K562 (cell line): Measurements from ENCODE around the gene ZDHHC24. TPM values are rescaled to one million over a fixed set of nuclear protein-coding genes. Genes with fewer than 3 reads are reported as not detected.

Experiments
- ATAC-seq: fragments of 200-7000 bp; cut with Tn5 transposase; 3 replicates; pipeline ENCODE4 v1.9.1; 2020; ENCODE audit warnings: moderate library complexity
- BruUV-seq: library from RNA; stranded (reverse); fragments of 400-500 nt; replicated peaks from 2 replicates; lab custom pipeline; 2021; lab: Mats Ljungman, UMichigan
- CTCF ChIA-PET: fragments of 300-600 bp; formaldehyde crosslinking; extraction: SDS; loops from one replicate; lab custom pipeline; 2021; ENCODE audit warnings: low intra/inter-chr PET ratio; lab: Yijun Ruan, JAX
- POLR2A ChIA-PET: fragments of 300-600, 350-650 bp; sonication (Branson Sonifier 250); formaldehyde crosslinking; extraction: SDS; loops from one replicate; lab custom pipeline; 2021; ENCODE audit warnings: antibody characterized with exemption, inconsistent platforms; lab: Yijun Ruan, JAX
- DNase-seq, 4 experiments: peaks; one replicate each; pipeline versions ENCODE4 v3.0.0 to v3.0.0-alpha.2; 2011 to 2018; ENCODE audit warnings: low spot score in 3 of 4, mixed read lengths in 3 of 4; ENCODE audit errors: extremely low read depth in 1 of 4
- FAIRE-seq: peaks from 2 replicates; lab custom pipeline; 2011; peaks lifted over from hg19 to GRCh38; lab: Jason Lieb, UNC
- H2AFZ ChIP-seq: 2 replicates; pipeline ENCODE4 v1.6.0; 2011; ENCODE audit warnings: low read depth, low read length, control low read depth, inconsistent platforms
- H3K27ac ChIP-seq: fragments of 200-600 bp; 3 replicates; pipeline ENCODE4 v1.8.0; 2011; ENCODE audit warnings: low read depth, mild to moderate bottlenecking, control low read depth, inconsistent platforms, low read length, moderate library complexity, mixed read lengths; ENCODE audit errors: extremely low read depth
- H3K27me3 ChIP-seq, 2 experiments: fragments of 300-600 bp in 1 of 2; 2 replicates in 1 of 2; 3 replicates in 1 of 2; pipeline versions ENCODE4 v1.6.0 to v1.8.0; 2011; ENCODE audit warnings: inconsistent platforms in 2 of 2, low read length in 2 of 2, mild to moderate bottlenecking in 1 of 2, mixed read lengths in 1 of 2, moderate library complexity in 1 of 2; ENCODE audit not compliant: control insufficient read depth in 2 of 2, insufficient read depth in 2 of 2
- H3K36me3 ChIP-seq: fragments of 300-600 bp; 3 replicates; pipeline ENCODE4 v1.8.0; 2011; ENCODE audit warnings: mild to moderate bottlenecking, low read length, inconsistent platforms; ENCODE audit not compliant: control insufficient read depth, insufficient read depth
- H3K4me1 ChIP-seq, 2 experiments: fragments of 200-600 bp in 1 of 2; replicated peaks in 1 of 2; 2 replicates in 1 of 2; 3 replicates in 1 of 2; pipeline versions ENCODE4 v1.5.1 to v1.8.0; 2011; ENCODE audit warnings: inconsistent platforms in 2 of 2, low read length in 2 of 2, mild to moderate bottlenecking in 1 of 2, mixed read lengths in 1 of 2, moderate library complexity in 1 of 2; ENCODE audit not compliant: control insufficient read depth in 2 of 2, insufficient read depth in 2 of 2
- H3K4me2 ChIP-seq: 2 replicates; pipeline ENCODE4 v1.6.1; 2011; ENCODE audit warnings: low read length, control low read depth, inconsistent platforms, mixed read lengths; ENCODE audit not compliant: insufficient read depth
- H3K4me3 ChIP-seq: fragments of 200-600 bp; sonication (generic), shearing (Covaris generic); 2 replicates; pipeline ENCODE4 v1.5.1; 2016; ENCODE audit warnings: control low read depth, inconsistent platforms
- H3K79me2 ChIP-seq: fragments of 200-600 bp; 3 replicates; pipeline ENCODE4 v1.8.0; 2011; ENCODE audit warnings: low read length, inconsistent platforms; ENCODE audit not compliant: control insufficient read depth, insufficient read depth
- H3K9ac ChIP-seq, 2 experiments: 2 replicates each; pipeline versions ENCODE4 v1.6.0 to v1.6.1; 2011; ENCODE audit warnings: low read depth in 2 of 2, low read length in 2 of 2, control low read depth in 1 of 2, inconsistent platforms in 1 of 2, mild to moderate bottlenecking in 1 of 2, mixed read lengths in 1 of 2; ENCODE audit not compliant: insufficient read depth in 1 of 2
- H3K9me1 ChIP-seq: one replicate; pipeline ENCODE4 v1.6.0; 2011; ENCODE audit warnings: inconsistent platforms, mild to moderate bottlenecking, low read length, moderate library complexity; ENCODE audit not compliant: control insufficient read depth, insufficient read depth
- H3K9me3 ChIP-seq: replicated peaks from 2 replicates; pipeline ENCODE4 v1.5.1; 2011; ENCODE audit warnings: low read depth, low read length, inconsistent platforms; ENCODE audit not compliant: control insufficient read depth, insufficient read depth
- H4K20me1 ChIP-seq: replicated peaks from 2 replicates; pipeline ENCODE4 v1.6.1; 2011; ENCODE audit warnings: low read length, inconsistent platforms, mixed read lengths; ENCODE audit not compliant: control insufficient read depth, insufficient read depth
- BHLHE40 ChIP-seq: IDR thresholded peaks from 2 replicates; pipeline ENCODE4 v1.6.1; 2011; ENCODE audit warnings: low read length, improper control_type of control experiment
- CHCHD3 ChIP-seq: fragments of 250-450 bp; sonication (Bioruptor Pico); IDR thresholded peaks from 2 replicates; pipeline ENCODE4 v2.1.2; 2022; ENCODE audit warnings: mild to moderate bottlenecking
- FOS ChIP-seq: IDR thresholded peaks from 3 replicates; pipeline ENCODE4 v1.6.1; 2011; ENCODE audit not compliant: insufficient read length; ENCODE audit errors: extremely low read depth
- PML ChIP-seq: IDR thresholded peaks from 2 replicates; pipeline ENCODE4 v1.6.1; 2012; ENCODE audit warnings: low read length, inconsistent platforms
- RAD51 ChIP-seq: fragments of 450-650 bp; IDR thresholded peaks from 2 replicates; pipeline ENCODE4 v1.7.1; 2016; ENCODE audit warnings: low read depth, mild to moderate bottlenecking, borderline replicate concordance
- RBFOX2 ChIP-seq: fragments of 200-400 bp; formaldehyde crosslinking; IDR thresholded peaks from 2 replicates; pipeline ENCODE4 v1.6.1; 2017; ENCODE audit warnings: low read depth, mild to moderate bottlenecking, low read length, moderate library complexity
- RBM25 ChIP-seq: fragments of 200-400 bp; formaldehyde crosslinking; IDR thresholded peaks from 2 replicates; pipeline ENCODE4 v1.6.1; 2018; ENCODE audit warnings: low read length, low read depth, moderate library complexity; ENCODE audit not compliant: severe bottlenecking
- SLC30A9 ChIP-seq: fragments of 250-450 bp; sonication (Bioruptor Pico); IDR thresholded peaks from 2 replicates; pipeline ENCODE4 v1.8.0; 2022; ENCODE audit warnings: mild to moderate bottlenecking, moderate library complexity
- SRSF1 ChIP-seq: fragments of 200-400 bp; formaldehyde crosslinking; IDR thresholded peaks from 2 replicates; pipeline ENCODE4 v1.6.1; 2017; ENCODE audit warnings: mild to moderate bottlenecking, low read depth, low read length, moderate library complexity
- TRIM24 ChIP-seq, 2 experiments: fragments of 450-650 bp; IDR thresholded peaks; 2 replicates each; pipeline ENCODE4 v1.6.1; 2016
- ZNF212 ChIP-seq: fragments of 450-650 bp; formaldehyde crosslinking; IDR thresholded peaks from 2 replicates; pipeline ENCODE4 v1.4.0; 2020; ENCODE audit warnings: mild to moderate bottlenecking
- WGBS: fragments of 100-300 bp; shearing (Covaris generic); methylation state at CpG from one replicate; pipeline ENCODE4 v1.1.6; 2016; ENCODE audit warnings: low coverage, mixed read lengths; ENCODE audit not compliant: insufficient coverage; ENCODE audit errors: missing lambda C conversion rate; 5-methylcytosine and 5-hydroxymethylcytosine counted together
- in situ Hi-C: fragments of 300-500 bp; cut with MboI; formaldehyde crosslinking; loops from 4 replicates; pipeline ENCODE4 v1.15.0; 2018; ENCODE audit warnings: inconsistent platforms, mixed read lengths
- intact Hi-C: fragments of 100-400 bp; cut with micrococcal nuclease; formaldehyde crosslinking; loops from 2 replicates; pipeline ENCODE4 v1.14.2; 2022
- polyA plus RNA-seq, 8 experiments: library from polyadenylated mRNA; depleted of rRNA in 4 of 8; stranded (reverse) in 5 of 8; unstranded in 3 of 8; fragments of >200 nt; fragmentation: Nextera tagmentation in 2 of 8; fragmentation: Illumina TruSeq in 1 of 8; extraction: Ambion mirVana in 2 of 8; extraction: Trizol in 1 of 8; gene quantifications; 2 replicates each; pipeline versions ENCODE4 v1.2.1 to v1.2.3, GENCODE V29; 2011 to 2014; ENCODE audit warnings: inconsistent platforms in 1 of 8, missing spikeins in 1 of 8
- total RNA-seq, 7 experiments: library from RNA; depleted of rRNA in 6 of 7; stranded (reverse); fragments of >200 nt in 6 of 7; fragmentation: Illumina TruSeq in 2 of 7; extraction: Trizol in 2 of 7; gene quantifications; 2 replicates each; pipeline versions ENCODE4 v1.2.1 to v1.2.3, GENCODE V29; 2011 to 2021; ENCODE audit warnings: low replicate concordance in 1 of 7
- TF ChIP-seq, protein P1 (sequence below): fragments of 200-600 bp; sonication (generic); IDR thresholded peaks from one replicate; pipeline ENCODE4 v1.6.1; 2012; ENCODE audit warnings: mild to moderate bottlenecking, low read depth, low read length, inconsistent platforms
- TF ChIP-seq, protein P2 (sequence below): fragments of 250-450 bp; sonication (Bioruptor Pico); IDR thresholded peaks from 2 replicates; pipeline ENCODE4 v1.6.1; 2021; ENCODE audit warnings: mild to moderate bottlenecking

Gene ZDHHC24
- total and polyA plus RNA-seq, 9 of the 15 experiments (the other 6 are each of a cell fraction or from before 2014, with no cell fraction given): 0.45 to 11.2 (median 2.7) TPM

GRCh38 chr11:66497206-66497605 is 48.6 kb downstream of the ZDHHC24 start:
- POLR2A ChIA-PET: interaction anchor here (0.7 kb wide), 1 partner anchor 39 kb away, joined by 3 read pairs; no protein-coding TSS in a partner anchor
- no TSS peak for BruUV-seq
- H3K9me1 ChIP-seq: no peaks in the 10 kb centered on the region
- H2AFZ ChIP-seq: no peak overlapping the region
- no peaks in the 10 kb centered on the region for H3K9me3 ChIP-seq
- no peak overlapping the region for H3K4me3 ChIP-seq
- DNase-seq (no peak), FAIRE-seq (no peak), ATAC-seq (no peak)
- 91% methylated on average over 16 of the region's 16 CpGs for WGBS
- H3K9ac ChIP-seq: peak overlapping the region in 1 of 2 experiments; percentile 28; a peak in 1 of 4 replicates
- H3K79me2 ChIP-seq: no peaks in the 10 kb centered on the region
- H3K4me1 ChIP-seq: peaks cover 0 to 19% of the 10 kb centered on the region in 2 experiments; a peak in 2 of 5 replicates
- H3K4me2 ChIP-seq: no peak overlapping the region
- peaks cover 43% of the 10 kb centered on the region; the same call in 2 of the 3 replicates for H3K36me3 ChIP-seq
- no peaks in the 10 kb centered on the region for H3K27me3 ChIP-seq
- intact Hi-C loops (no loop called here), in situ Hi-C loops (no loop called here)
- no peak overlapping the region for H3K27ac ChIP-seq
- H4K20me1 ChIP-seq: 0 out of 2 replicates have a peak, but pooled peaks cover 2% of the 10 kb centered on the region
- CTCF ChIA-PET: interaction anchor here (0.5 kb wide), 1 partner anchor 184 kb away, joined by 3 read pairs; no protein-coding TSS in a partner anchor
- TF ChIP-seq RBM25: no peak
- TF ChIP-seq, protein P1, sequence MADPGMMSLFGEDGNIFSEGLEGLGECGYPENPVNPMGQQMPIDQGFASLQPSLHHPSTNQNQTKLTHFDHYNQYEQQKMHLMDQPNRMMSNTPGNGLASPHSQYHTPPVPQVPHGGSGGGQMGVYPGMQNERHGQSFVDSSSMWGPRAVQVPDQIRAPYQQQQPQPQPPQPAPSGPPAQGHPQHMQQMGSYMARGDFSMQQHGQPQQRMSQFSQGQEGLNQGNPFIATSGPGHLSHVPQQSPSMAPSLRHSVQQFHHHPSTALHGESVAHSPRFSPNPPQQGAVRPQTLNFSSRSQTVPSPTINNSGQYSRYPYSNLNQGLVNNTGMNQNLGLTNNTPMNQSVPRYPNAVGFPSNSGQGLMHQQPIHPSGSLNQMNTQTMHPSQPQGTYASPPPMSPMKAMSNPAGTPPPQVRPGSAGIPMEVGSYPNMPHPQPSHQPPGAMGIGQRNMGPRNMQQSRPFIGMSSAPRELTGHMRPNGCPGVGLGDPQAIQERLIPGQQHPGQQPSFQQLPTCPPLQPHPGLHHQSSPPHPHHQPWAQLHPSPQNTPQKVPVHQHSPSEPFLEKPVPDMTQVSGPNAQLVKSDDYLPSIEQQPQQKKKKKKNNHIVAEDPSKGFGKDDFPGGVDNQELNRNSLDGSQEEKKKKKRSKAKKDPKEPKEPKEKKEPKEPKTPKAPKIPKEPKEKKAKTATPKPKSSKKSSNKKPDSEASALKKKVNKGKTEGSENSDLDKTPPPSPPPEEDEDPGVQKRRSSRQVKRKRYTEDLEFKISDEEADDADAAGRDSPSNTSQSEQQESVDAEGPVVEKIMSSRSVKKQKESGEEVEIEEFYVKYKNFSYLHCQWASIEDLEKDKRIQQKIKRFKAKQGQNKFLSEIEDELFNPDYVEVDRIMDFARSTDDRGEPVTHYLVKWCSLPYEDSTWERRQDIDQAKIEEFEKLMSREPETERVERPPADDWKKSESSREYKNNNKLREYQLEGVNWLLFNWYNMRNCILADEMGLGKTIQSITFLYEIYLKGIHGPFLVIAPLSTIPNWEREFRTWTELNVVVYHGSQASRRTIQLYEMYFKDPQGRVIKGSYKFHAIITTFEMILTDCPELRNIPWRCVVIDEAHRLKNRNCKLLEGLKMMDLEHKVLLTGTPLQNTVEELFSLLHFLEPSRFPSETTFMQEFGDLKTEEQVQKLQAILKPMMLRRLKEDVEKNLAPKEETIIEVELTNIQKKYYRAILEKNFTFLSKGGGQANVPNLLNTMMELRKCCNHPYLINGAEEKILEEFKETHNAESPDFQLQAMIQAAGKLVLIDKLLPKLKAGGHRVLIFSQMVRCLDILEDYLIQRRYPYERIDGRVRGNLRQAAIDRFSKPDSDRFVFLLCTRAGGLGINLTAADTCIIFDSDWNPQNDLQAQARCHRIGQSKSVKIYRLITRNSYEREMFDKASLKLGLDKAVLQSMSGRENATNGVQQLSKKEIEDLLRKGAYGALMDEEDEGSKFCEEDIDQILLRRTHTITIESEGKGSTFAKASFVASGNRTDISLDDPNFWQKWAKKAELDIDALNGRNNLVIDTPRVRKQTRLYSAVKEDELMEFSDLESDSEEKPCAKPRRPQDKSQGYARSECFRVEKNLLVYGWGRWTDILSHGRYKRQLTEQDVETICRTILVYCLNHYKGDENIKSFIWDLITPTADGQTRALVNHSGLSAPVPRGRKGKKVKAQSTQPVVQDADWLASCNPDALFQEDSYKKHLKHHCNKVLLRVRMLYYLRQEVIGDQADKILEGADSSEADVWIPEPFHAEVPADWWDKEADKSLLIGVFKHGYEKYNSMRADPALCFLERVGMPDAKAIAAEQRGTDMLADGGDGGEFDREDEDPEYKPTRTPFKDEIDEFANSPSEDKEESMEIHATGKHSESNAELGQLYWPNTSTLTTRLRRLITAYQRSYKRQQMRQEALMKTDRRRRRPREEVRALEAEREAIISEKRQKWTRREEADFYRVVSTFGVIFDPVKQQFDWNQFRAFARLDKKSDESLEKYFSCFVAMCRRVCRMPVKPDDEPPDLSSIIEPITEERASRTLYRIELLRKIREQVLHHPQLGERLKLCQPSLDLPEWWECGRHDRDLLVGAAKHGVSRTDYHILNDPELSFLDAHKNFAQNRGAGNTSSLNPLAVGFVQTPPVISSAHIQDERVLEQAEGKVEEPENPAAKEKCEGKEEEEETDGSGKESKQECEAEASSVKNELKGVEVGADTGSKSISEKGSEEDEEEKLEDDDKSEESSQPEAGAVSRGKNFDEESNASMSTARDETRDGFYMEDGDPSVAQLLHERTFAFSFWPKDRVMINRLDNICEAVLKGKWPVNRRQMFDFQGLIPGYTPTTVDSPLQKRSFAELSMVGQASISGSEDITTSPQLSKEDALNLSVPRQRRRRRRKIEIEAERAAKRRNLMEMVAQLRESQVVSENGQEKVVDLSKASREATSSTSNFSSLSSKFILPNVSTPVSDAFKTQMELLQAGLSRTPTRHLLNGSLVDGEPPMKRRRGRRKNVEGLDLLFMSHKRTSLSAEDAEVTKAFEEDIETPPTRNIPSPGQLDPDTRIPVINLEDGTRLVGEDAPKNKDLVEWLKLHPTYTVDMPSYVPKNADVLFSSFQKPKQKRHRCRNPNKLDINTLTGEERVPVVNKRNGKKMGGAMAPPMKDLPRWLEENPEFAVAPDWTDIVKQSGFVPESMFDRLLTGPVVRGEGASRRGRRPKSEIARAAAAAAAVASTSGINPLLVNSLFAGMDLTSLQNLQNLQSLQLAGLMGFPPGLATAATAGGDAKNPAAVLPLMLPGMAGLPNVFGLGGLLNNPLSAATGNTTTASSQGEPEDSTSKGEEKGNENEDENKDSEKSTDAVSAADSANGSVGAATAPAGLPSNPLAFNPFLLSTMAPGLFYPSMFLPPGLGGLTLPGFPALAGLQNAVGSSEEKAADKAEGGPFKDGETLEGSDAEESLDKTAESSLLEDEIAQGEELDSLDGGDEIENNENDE: no peak
- no peak for TF ChIP-seq ZNF212 (CRISPR knock-in tag)
- no peak for TF ChIP-seq SRSF1
- TF ChIP-seq FOS: no peak
- TF ChIP-seq RAD51: no peak
- TF ChIP-seq CHCHD3 (CRISPR knock-in tag): no peak
- no peak for TF ChIP-seq BHLHE40
- no peak for TF ChIP-seq TRIM24 (IDR thresholded peaks at IDR 0.05)
- TF ChIP-seq, protein P2, sequence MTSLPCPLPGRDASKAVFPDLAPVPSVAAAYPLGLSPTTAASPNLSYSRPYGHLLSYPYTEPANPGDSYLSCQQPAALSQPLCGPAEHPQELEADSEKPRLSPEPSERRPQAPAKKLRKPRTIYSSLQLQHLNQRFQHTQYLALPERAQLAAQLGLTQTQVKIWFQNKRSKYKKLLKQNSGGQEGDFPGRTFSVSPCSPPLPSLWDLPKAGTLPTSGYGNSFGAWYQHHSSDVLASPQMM (CRISPR knock-in tag): no peak
- TF ChIP-seq RBFOX2: no peak
- TF ChIP-seq SLC30A9 (CRISPR knock-in tag): no peak
- TF ChIP-seq PML: no peak
